Transverse colon (tissue), 4 donors: Measurements from ENCODE around the gene OR13C4. TPM values are rescaled to one million over a fixed set of nuclear protein-coding genes. Genes with fewer than 3 reads are reported as not detected.

Experiments used
- DNase-seq: peaks from one replicate; pipeline ENCODE4 v3.0.0-alpha.2; 2019
- H3K27ac ChIP-seq, 4 donors: fragments of 200-600 bp; sonication (generic); 2 replicates each; pipeline ENCODE4 v1.5.1; 2016 to 2018; ENCODE audit warnings: inconsistent platforms in 4 of 4
- H3K27me3 ChIP-seq: fragments of 200-600 bp; sonication (generic); 2 replicates; pipeline ENCODE4 v1.5.1; 2017; ENCODE audit warnings: inconsistent platforms
- H3K36me3 ChIP-seq, 4 donors: fragments of 200-600 bp; sonication (generic); 2 replicates each; pipeline ENCODE4 v1.5.1; 2017 to 2019; ENCODE audit warnings: inconsistent platforms in 4 of 4
- H3K4me1 ChIP-seq, 4 donors: fragments of 200-600 bp; sonication (generic); 2 replicates each; pipeline ENCODE4 v1.5.1; 2017 to 2020; ENCODE audit warnings: inconsistent platforms in 4 of 4
- H3K4me3 ChIP-seq, 4 donors: fragments of 200-600 bp; sonication (generic); 1 replicate in 1 of 4; 2 replicates in 3 of 4; pipeline versions ENCODE4 v1.5.1 to v1.6.1; 2017 to 2019; ENCODE audit warnings: inconsistent platforms in 4 of 4
- H3K9me3 ChIP-seq, 2 donors: fragments of 200-600 bp; sonication (generic); 2 replicates each; pipeline ENCODE4 v1.5.1; 2017 to 2019; ENCODE audit warnings: inconsistent platforms in 2 of 2
- EP300 ChIP-seq: sonication (generic); formaldehyde crosslinking; IDR thresholded peaks from one replicate; pipeline ENCODE4 v1.6.1; 2017; ENCODE audit warnings: antibody characterized with exemption, low read depth
- POLR2A ChIP-seq: fragments of 450-650 bp; IDR thresholded peaks from one replicate; pipeline ENCODE4 v1.6.1; 2016; ENCODE audit warnings: antibody characterized with exemption, mild to moderate bottlenecking, moderate library complexity
- POLR2AphosphoS5 ChIP-seq, 3 donors: sonication (generic); formaldehyde crosslinking; IDR thresholded peaks; one replicate each; pipeline ENCODE4 v1.6.1; 2016; ENCODE audit warnings: antibody characterized with exemption in 3 of 3
- WGBS, 2 donors: methylation state at CpG; one replicate each; pipeline ENCODE4 v1.1.5; 2018; ENCODE audit warnings: low coverage in 1 of 2; 5-methylcytosine and 5-hydroxymethylcytosine counted together
- in situ Hi-C, 4 donors: fragments of 200-750 bp; cut with MboI; loops; one replicate each; pipeline versions ENCODE4 v1.15.0 to v1.15.1; 2017; ENCODE audit warnings: low sequenced_read_pairs in 3 of 4, low pct_ligation_motif_present in 1 of 4, low pct_unique_long_range_greater_than_20kb in 1 of 4
- intact Hi-C: fragments of 100-400 bp; cut with DNase I; formaldehyde crosslinking; loops from one replicate; pipeline ENCODE4 v1.15.1; 2023; ENCODE audit warnings: low total_unique reads
- total RNA-seq, 4 donors: library from RNA; depleted of rRNA; stranded (reverse); fragments of >200 nt; gene quantifications; one replicate each; pipeline ENCODE4 v1.1.0, GENCODE V29; 2016
- TF ChIP-seq, protein P1 (sequence below), 5 experiments: fragments of 200-600 bp in 3 of 5; fragments of 450-650 bp in 2 of 5; sonication (generic) in 3 of 5; IDR thresholded peaks; 1 replicate in 2 of 5; 2 replicates in 3 of 5; pipeline ENCODE4 v1.5.1; 2016 to 2017; ENCODE audit warnings: antibody characterized with exemption in 5 of 5, inconsistent platforms in 3 of 5, mild to moderate bottlenecking in 2 of 5, moderate library complexity in 1 of 5

OR13C4 gene
- total RNA-seq, 4 donors from 2014 or later, result not detected

DNA sequence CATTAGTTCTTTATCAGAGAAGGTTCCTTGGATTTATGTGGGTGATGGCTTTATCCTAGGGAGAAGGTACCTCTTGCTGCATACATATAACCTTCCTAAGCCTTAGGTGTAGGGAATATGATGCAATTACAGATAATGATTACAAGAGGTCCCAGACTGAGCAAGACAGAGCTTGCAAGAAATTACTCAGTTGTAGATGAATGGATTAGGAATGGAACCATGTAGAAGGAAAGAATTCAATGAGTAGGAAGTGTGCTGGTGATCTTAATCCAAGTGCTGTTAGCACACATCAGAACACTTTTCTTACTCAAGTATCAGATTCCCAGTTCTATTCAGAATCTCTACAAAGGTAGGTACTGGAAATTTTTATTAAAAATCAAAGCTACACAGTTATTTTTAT lies 20.4 kb downstream of the OR13C4 start:
- no peak for DNase-seq
- intact Hi-C loops (no loop called here), in situ Hi-C loops (no loop called here)
- H3K9me3 ChIP-seq, result no peaks in the 10 kb centered on the region
- no peaks in the 10 kb centered on the region for H3K36me3 ChIP-seq
- TF ChIP-seq POLR2AphosphoS5 (IDR thresholded peaks at IDR 0.05) (no peak), EP300 (no peak), POLR2A (no peak)
- TF ChIP-seq, protein P1, sequence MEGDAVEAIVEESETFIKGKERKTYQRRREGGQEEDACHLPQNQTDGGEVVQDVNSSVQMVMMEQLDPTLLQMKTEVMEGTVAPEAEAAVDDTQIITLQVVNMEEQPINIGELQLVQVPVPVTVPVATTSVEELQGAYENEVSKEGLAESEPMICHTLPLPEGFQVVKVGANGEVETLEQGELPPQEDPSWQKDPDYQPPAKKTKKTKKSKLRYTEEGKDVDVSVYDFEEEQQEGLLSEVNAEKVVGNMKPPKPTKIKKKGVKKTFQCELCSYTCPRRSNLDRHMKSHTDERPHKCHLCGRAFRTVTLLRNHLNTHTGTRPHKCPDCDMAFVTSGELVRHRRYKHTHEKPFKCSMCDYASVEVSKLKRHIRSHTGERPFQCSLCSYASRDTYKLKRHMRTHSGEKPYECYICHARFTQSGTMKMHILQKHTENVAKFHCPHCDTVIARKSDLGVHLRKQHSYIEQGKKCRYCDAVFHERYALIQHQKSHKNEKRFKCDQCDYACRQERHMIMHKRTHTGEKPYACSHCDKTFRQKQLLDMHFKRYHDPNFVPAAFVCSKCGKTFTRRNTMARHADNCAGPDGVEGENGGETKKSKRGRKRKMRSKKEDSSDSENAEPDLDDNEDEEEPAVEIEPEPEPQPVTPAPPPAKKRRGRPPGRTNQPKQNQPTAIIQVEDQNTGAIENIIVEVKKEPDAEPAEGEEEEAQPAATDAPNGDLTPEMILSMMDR (IDR thresholded peaks at IDR 0.05), result no peak
- no peak overlapping the region for H3K4me3 ChIP-seq
- H3K27me3 ChIP-seq, result no peaks in the 10 kb centered on the region
- no peak overlapping the region for H3K27ac ChIP-seq
- H3K4me1 ChIP-seq, result no peaks in the 10 kb centered on the region

DNA sequence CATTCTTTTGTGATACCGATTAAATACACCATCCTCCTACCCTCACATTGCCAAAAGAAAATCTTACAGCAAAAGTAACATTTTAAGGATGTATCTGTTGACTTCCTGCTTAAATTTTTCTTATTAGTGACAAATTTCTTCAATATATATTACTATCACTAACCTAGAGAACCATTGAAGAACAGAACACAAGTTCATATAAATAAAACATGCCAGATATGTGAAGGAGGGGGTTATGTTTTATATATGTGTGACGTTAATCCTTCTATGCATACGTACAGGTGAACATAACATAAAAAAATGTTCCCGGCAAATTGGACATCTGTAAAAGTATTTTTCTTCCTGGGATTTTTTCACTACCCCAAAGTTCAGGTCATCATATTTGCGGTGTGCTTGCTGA lies 23.0 kb downstream of the OR13C4 start, which contains the start of gene OR13F1:
OR13F1 (plus strand) TSS at position 301 of the 400 bp plus-strand sequence; CDS start at position 301, 0 bp downstream.
- H3K9me3 ChIP-seq, result no peaks in the 10 kb centered on the region
- intact Hi-C loops (no loop called here), in situ Hi-C loops (no loop called here)
- 87% methylated on average over 5 of the region's 5 CpGs for WGBS, 2 donors
- no peaks in the 10 kb centered on the region for H3K36me3 ChIP-seq
- H3K4me3 ChIP-seq, result no peak within 1 kb of the TSS
- DNase-seq, result no peak
- H3K27me3 ChIP-seq, result no peaks in the 10 kb centered on the region
- H3K4me1 ChIP-seq, result no peaks in the 10 kb centered on the region
- H3K27ac ChIP-seq, result no peak within 1 kb of the TSS
- no peak for TF ChIP-seq POLR2A
- TF ChIP-seq POLR2AphosphoS5 (IDR thresholded peaks at IDR 0.05), result no peak
- TF ChIP-seq, protein P1 (IDR thresholded peaks at IDR 0.05), result no peak
- no peak for TF ChIP-seq EP300

- Histone ChIP-seq H3K27ac (no peak overlapping the region), H3K4me3 (no peak overlapping the region), H3K36me3 (no peaks in the 10 kb centered on the region), H3K4me1 (no peaks in the 10 kb centered on the region), H3K27me3 (no peaks in the 10 kb centered on the region), H3K9me3 (no peaks in the 10 kb centered on the region)
- intact Hi-C loops, result no loop called here
- DNase-seq, result no peak
- in situ Hi-C loops, result no loop called here
- TF ChIP-seq EP300, result no peak
- TF ChIP-seq, protein P1 (IDR thresholded peaks at IDR 0.05), result no peak
- no peak for TF ChIP-seq POLR2A
- no peak for TF ChIP-seq POLR2AphosphoS5 (IDR thresholded peaks at IDR 0.05)
Measured at GRCh38 chr9:104503440-104503839, 23.6 kb downstream of the OR13C4 start.

GRCh38 chr9:104494808-104495207 lies 32.2 kb downstream of the OR13C4 start:
- intact Hi-C loops (loop anchor here (1.0 kb wide), 1 partner anchor 27 kb away; no protein-coding TSS in a partner anchor), in situ Hi-C loops (no loop called here)
- Histone ChIP-seq H3K36me3 (no peaks in the 10 kb centered on the region), H3K4me1 (no peaks in the 10 kb centered on the region), H3K9me3 (no peaks in the 10 kb centered on the region), H3K4me3 (no peak overlapping the region), H3K27me3 (no peaks in the 10 kb centered on the region), H3K27ac (no peak overlapping the region)
- TF ChIP-seq POLR2A, result no peak
- TF ChIP-seq, protein P1 (IDR thresholded peaks at IDR 0.05), result no peak
- TF ChIP-seq POLR2AphosphoS5 (IDR thresholded peaks at IDR 0.05), result no peak
- TF ChIP-seq EP300, result no peak
- 37 to 44% methylated on average over 3 of the region's 3 CpGs for WGBS, 2 donors
- DNase-seq, result no peak
